GM21360 (cell line): ENCODE results near the gene PDK3.
A peak's percentile ranks its signal among the peaks of the same experiment; 100 is the strongest.

Experiments used
- ATAC-seq: cut with Tn5 transposase; IDR thresholded peaks from one replicate; pipeline ENCODE4 v1.9.1; 2021; ENCODE audit warnings: mild to moderate bottlenecking, moderate library complexity; ENCODE audit not compliant: unreplicated experiment

The PDK3 gene

GRCh38 chrX:24480400-24480865 is 15.3 kb downstream of the PDK3 start:
- peak; percentile 33 for ATAC-seq

- ATAC-seq = no peak
Observed at GRCh38 chrX:24482823-24483415, 17.8 kb downstream of the PDK3 start.

- no peak for ATAC-seq
Observed at GRCh38 chrX:24483596-24483995, 18.5 kb downstream of the PDK3 start.

- ATAC-seq = no peak
Observed at GRCh38 chrX:24485323-24485722, 20.2 kb downstream of the PDK3 start.

GRCh38 chrX:24485976-24486680 is 21.0 kb downstream of the PDK3 start:
- ATAC-seq = no peak

GRCh38 chrX:24487571-24487970 is 22.5 kb downstream of the PDK3 start:
- no peak for ATAC-seq

GRCh38 chrX:24491741-24492140 is 26.7 kb downstream of the PDK3 start:
- ATAC-seq = no peak

- ATAC-seq = no peak
Observed at GRCh38 chrX:24493740-24494581, 28.9 kb downstream of the PDK3 start.

- ATAC-seq = no peak
Observed at GRCh38 chrX:24494647-24495075, 29.6 kb downstream of the PDK3 start.

GRCh38 chrX:24495700-24496099 is 30.6 kb downstream of the PDK3 start:
- ATAC-seq = no peak

GRCh38 chrX:24498181-24498580 is 33.1 kb downstream of the PDK3 start:
- ATAC-seq = peak; percentile 38

- peak; percentile 61 for ATAC-seq
Observed at GRCh38 chrX:24498975-24499374, 33.9 kb downstream of the PDK3 start.

GRCh38 chrX:24506082-24506481 is 41.0 kb downstream of the PDK3 start:
- no peak for ATAC-seq

GRCh38 chrX:24508375-24508774 is 43.3 kb downstream of the PDK3 start:
- ATAC-seq = no peak

- ATAC-seq = peak; percentile 99
Observed at GRCh38 chrX:24513416-24513815, 48.3 kb downstream of the PDK3 start.

- ATAC-seq = no peak
Observed at GRCh38 chrX:24515447-24515846, 50.4 kb downstream of the PDK3 start.

GRCh38 chrX:24520472-24520871 is 55.4 kb downstream of the PDK3 start:
- no peak for ATAC-seq

- ATAC-seq = no peak
Observed at GRCh38 chrX:24525455-24525854, 60.4 kb downstream of the PDK3 start.

GRCh38 chrX:24526616-24527015 is 61.5 kb downstream of the PDK3 start:
- ATAC-seq = no peak

- ATAC-seq = no peak
Observed at GRCh38 chrX:24528605-24529004, 63.5 kb downstream of the PDK3 start.

GRCh38 chrX:24536551-24536950 is 71.5 kb downstream of the PDK3 start:
- no peak for ATAC-seq

GRCh38 chrX:24542756-24543155 is 77.7 kb downstream of the PDK3 start:
- no peak for ATAC-seq
